Heart left ventricle (tissue), 13 donors: Measurements from ENCODE around the gene SLC26A1.

ENCODE experiments used
- CTCF ChIP-seq, 12 donors: fragments of 200-600 bp; sonication (generic) in 4 of 12; IDR thresholded peaks; one replicate each; pipeline versions ENCODE4 v1.5.0 to v1.8.0; 2018 to 2022; ENCODE audit warnings: antibody characterized with exemption in 12 of 12, mild to moderate bottlenecking in 5 of 12
- POLR2A ChIP-seq, 2 donors: fragments of 450-650 bp; IDR thresholded peaks; one replicate each; pipeline ENCODE4 v1.6.1; 2017; ENCODE audit warnings: antibody characterized with exemption in 2 of 2, mild to moderate bottlenecking in 2 of 2, moderate library complexity in 2 of 2
- donor health status: ischemic (EF 13 %, LVEDD 7.1; RV severe dilation, severe dysfunction).
- donor health status: DM: no; HTN: yes; CAD: no.
- donor health status: DM: no; HTN: no; CAD: no.
- donor health status: ischemic (EF 25% LVEDD 6.9; RV normal size, moderate dysfunction).
- donor health status: ischemic (EF 25% LVEDD 5.7; RV mildly dilated, moderate dysfunction).
- donor health status: ischemic (EF 35%, LVEDD 5.7; RV mildly dilated, moderate dysfunction).
- donor health status: nonischemic (EF 11% LVEDD 7.7; RV severe dilation, severe dysfunction).
- donor health status: DM: yes; HTN: yes; CAD: no.
- donor health status: PGD.
- donor health status: ischemic (EF 29% LVEDD 5.4; RV normal size, mild dysfunction).
- donor health status: nonischemic (EF 23%, LVEDD 6.1; RV moderate dilation, normal function).

DNA sequence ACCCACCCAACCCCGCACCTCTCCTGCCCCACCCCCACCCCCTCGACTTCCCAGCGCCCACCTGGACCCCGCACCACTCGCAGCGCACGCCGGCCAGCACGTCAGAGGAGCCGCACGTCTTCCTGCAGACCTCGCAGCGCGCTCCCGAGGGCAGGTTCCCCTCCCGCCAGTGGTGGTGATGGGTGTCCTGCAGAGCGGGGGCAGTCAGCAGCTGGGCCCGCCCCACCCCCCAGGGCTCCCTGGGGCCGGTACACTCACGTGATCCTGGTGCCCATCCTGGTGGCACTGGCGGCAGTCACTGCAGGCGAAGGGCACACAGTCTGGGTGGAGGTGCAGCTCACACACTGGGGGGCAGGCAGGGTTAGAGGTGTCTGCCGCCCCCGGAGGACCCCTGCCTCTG lies 25.0 kb downstream of the SLC26A1 start:
- TF ChIP-seq CTCF (IDR thresholded peaks at IDR 0.05) = no peak
- no peak for TF ChIP-seq POLR2A (IDR thresholded peaks at IDR 0.05)
